Measurements from ENCODE around the gene KLHDC9. TPM values are rescaled to one million over a fixed set of nuclear protein-coding genes. Genes with fewer than 3 reads are reported as not detected.
A peak's percentile ranks its signal among the peaks of the same experiment; 100 is the strongest.

KLHDC9 gene
- total RNA-seq, 2 donors from 2014 or later, result not detected

GRCh38 chr1:161083748-161084596 is 14.2 kb upstream of the KLHDC9 start:
- Mint-ChIP-seq H3K9me3 (no peaks in the 10 kb centered on the region), H3K4me1 (no peaks in the 10 kb centered on the region), H3K4me3 (no peak overlapping the region), H3K27ac (no peak overlapping the region), H3K27me3 (no peaks in the 10 kb centered on the region), H3K36me3 (ENCODE audit: low read depth) (no peaks in the 10 kb centered on the region)
- ATAC-seq (replicated peaks), result no peak

- no peaks in the 10 kb centered on the region for H3K4me1 Mint-ChIP-seq
- ATAC-seq (replicated peaks), result no peak
- H3K36me3 Mint-ChIP-seq (ENCODE audit: low read depth), result no peaks in the 10 kb centered on the region
- no peaks in the 10 kb centered on the region for H3K27me3 Mint-ChIP-seq
- H3K9me3 Mint-ChIP-seq, result no peaks in the 10 kb centered on the region
- peak overlapping the region; percentile 20 for H3K27ac Mint-ChIP-seq
- H3K4me3 Mint-ChIP-seq, result no peak overlapping the region
Measured at GRCh38 chr1:161084597-161084988, 13.6 kb upstream of the KLHDC9 start.

- ATAC-seq (replicated peaks), result no peak
- Mint-ChIP-seq H3K27ac (peak overlapping the region; percentile 20), H3K27me3 (no peaks in the 10 kb centered on the region), H3K9me3 (no peaks in the 10 kb centered on the region), H3K36me3 (ENCODE audit: low read depth) (no peaks in the 10 kb centered on the region), H3K4me1 (no peaks in the 10 kb centered on the region), H3K4me3 (no peak overlapping the region)
Measured at GRCh38 chr1:161085165-161085564, 13.0 kb upstream of the KLHDC9 start.

GRCh38 chr1:161086457-161086856 is 11.7 kb upstream of the KLHDC9 start:
- Mint-ChIP-seq H3K4me3 (no peak overlapping the region), H3K4me1 (peaks cover 8% of the 10 kb centered on the region), H3K9me3 (no peaks in the 10 kb centered on the region), H3K36me3 (ENCODE audit: low read depth) (no peaks in the 10 kb centered on the region), H3K27ac (peak overlapping the region; percentile 20), H3K27me3 (no peaks in the 10 kb centered on the region)
- no peak for ATAC-seq (replicated peaks)

GRCh38 chr1:161088587-161089110 is 9.5 kb upstream of the KLHDC9 start:
- Mint-ChIP-seq H3K27me3 (no peaks in the 10 kb centered on the region), H3K27ac (peak overlapping the region; percentile 64), H3K9me3 (no peaks in the 10 kb centered on the region), H3K4me1 (peaks cover 24% of the 10 kb centered on the region), H3K36me3 (ENCODE audit: low read depth) (no peaks in the 10 kb centered on the region), H3K4me3 (no peak overlapping the region)
- ATAC-seq (replicated peaks), result no peak

GRCh38 chr1:161089251-161089924 is 8.8 kb upstream of the KLHDC9 start, which contains the start of gene NECTIN4:
Gene NECTIN4 (minus strand): TSS chr1:161089558. CDS start chr1:161089296, 262 bp downstream.
- Mint-ChIP-seq H3K4me1 (peaks cover 24% of the 10 kb centered on the region), H3K36me3 (ENCODE audit: low read depth) (no peaks in the 10 kb centered on the region), H3K4me3 (peak within 1 kb of the TSS; percentile 7), H3K9me3 (no peaks in the 10 kb centered on the region), H3K27ac (peak within 1 kb of the TSS; percentile 64), H3K27me3 (no peaks in the 10 kb centered on the region)
- no peak for ATAC-seq (replicated peaks)

- Mint-ChIP-seq H3K27ac (no peak overlapping the region), H3K27me3 (no peaks in the 10 kb centered on the region), H3K9me3 (no peaks in the 10 kb centered on the region), H3K4me3 (no peak overlapping the region), H3K36me3 (ENCODE audit: low read depth) (no peaks in the 10 kb centered on the region), H3K4me1 (peaks cover 24% of the 10 kb centered on the region)
- no peak for ATAC-seq (replicated peaks)
Measured at GRCh38 chr1:161089938-161090337, 8.2 kb upstream of the KLHDC9 start.

GRCh38 chr1:161090617-161091016 is 7.5 kb upstream of the KLHDC9 start:
- H3K9me3 Mint-ChIP-seq, result no peaks in the 10 kb centered on the region
- no peak overlapping the region for H3K27ac Mint-ChIP-seq
- H3K4me3 Mint-ChIP-seq, result peak overlapping the region; percentile 7
- H3K4me1 Mint-ChIP-seq, result peaks cover 24% of the 10 kb centered on the region
- H3K27me3 Mint-ChIP-seq, result no peaks in the 10 kb centered on the region
- peak; percentile 37 for ATAC-seq (replicated peaks)
- no peaks in the 10 kb centered on the region for H3K36me3 Mint-ChIP-seq (ENCODE audit: low read depth)

GRCh38 chr1:161091093-161091492 is 7.1 kb upstream of the KLHDC9 start:
- peaks cover 24% of the 10 kb centered on the region for H3K4me1 Mint-ChIP-seq
- peak overlapping the region; percentile 7 for H3K4me3 Mint-ChIP-seq
- no peak for ATAC-seq (replicated peaks)
- H3K9me3 Mint-ChIP-seq, result no peaks in the 10 kb centered on the region
- no peaks in the 10 kb centered on the region for H3K36me3 Mint-ChIP-seq (ENCODE audit: low read depth)
- no peaks in the 10 kb centered on the region for H3K27me3 Mint-ChIP-seq
- H3K27ac Mint-ChIP-seq, result no peak overlapping the region

GRCh38 chr1:161091796-161092507 is 6.2 kb upstream of the KLHDC9 start:
- Mint-ChIP-seq H3K27ac (peak overlapping the region; percentile 50), H3K27me3 (no peaks in the 10 kb centered on the region), H3K4me3 (peak overlapping the region; percentile 42), H3K9me3 (no peaks in the 10 kb centered on the region), H3K36me3 (ENCODE audit: low read depth) (no peaks in the 10 kb centered on the region), H3K4me1 (peaks cover 25% of the 10 kb centered on the region)
- ATAC-seq (replicated peaks), result peak; percentile 13

GRCh38 chr1:161092621-161093028 is 5.5 kb upstream of the KLHDC9 start:
- Mint-ChIP-seq H3K4me1 (peaks cover 32% of the 10 kb centered on the region), H3K4me3 (peak overlapping the region; percentile 42), H3K27ac (peak overlapping the region; percentile 50), H3K9me3 (no peaks in the 10 kb centered on the region), H3K27me3 (no peaks in the 10 kb centered on the region), H3K36me3 (ENCODE audit: low read depth) (peaks cover 4% of the 10 kb centered on the region)
- peak; percentile 96 for ATAC-seq (replicated peaks)

- ATAC-seq (replicated peaks), result no peak
- Mint-ChIP-seq H3K27me3 (no peaks in the 10 kb centered on the region), H3K4me3 (no peak overlapping the region), H3K27ac (no peak overlapping the region), H3K36me3 (ENCODE audit: low read depth) (peaks cover 13% of the 10 kb centered on the region), H3K9me3 (no peaks in the 10 kb centered on the region), H3K4me1 (peaks cover 40% of the 10 kb centered on the region)
Measured at GRCh38 chr1:161094481-161094880, 3.7 kb upstream of the KLHDC9 start.

- H3K9me3 Mint-ChIP-seq, result no peaks in the 10 kb centered on the region
- peaks cover 20% of the 10 kb centered on the region for H3K36me3 Mint-ChIP-seq (ENCODE audit: low read depth)
- H3K27me3 Mint-ChIP-seq, result no peaks in the 10 kb centered on the region
- H3K4me3 Mint-ChIP-seq, result no peak overlapping the region
- peaks cover 40% of the 10 kb centered on the region for H3K4me1 Mint-ChIP-seq
- ATAC-seq (replicated peaks), result no peak
- H3K27ac Mint-ChIP-seq, result no peak overlapping the region
Measured at GRCh38 chr1:161095230-161095629, 2.9 kb upstream of the KLHDC9 start.

GRCh38 chr1:161096015-161096414 is 2.1 kb upstream of the KLHDC9 start:
- Mint-ChIP-seq H3K27me3 (no peaks in the 10 kb centered on the region), H3K36me3 (ENCODE audit: low read depth) (peaks cover 28% of the 10 kb centered on the region), H3K9me3 (no peaks in the 10 kb centered on the region), H3K27ac (peak overlapping the region; percentile 47), H3K4me3 (peak overlapping the region; percentile 34), H3K4me1 (peaks cover 32% of the 10 kb centered on the region)
- no peak for ATAC-seq (replicated peaks)

Data from activated T-helper 17 cell treated with anti-CD3 and anti-CD28 coated beads, Interleukin-2, amount 50 U/mL, for 72 hours (primary cell).